Osteocyte (in vitro differentiated cells): ENCODE measurements around the gene PLA2G12A. TPM values are rescaled to one million over a fixed set of nuclear protein-coding genes. Genes with fewer than 3 reads are reported as not detected.

Experiments
- DNase-seq: peaks from one replicate; pipeline ENCODE4 v3.0.0; 2021; ENCODE audit warnings: mixed read lengths; ENCODE audit not compliant: unreplicated experiment; ENCODE audit errors: extremely low spot score
- H3K27ac Mint-ChIP-seq: one replicate; pipeline ENCODE4 v1.8.0; 2021; ENCODE audit warnings: mild to moderate bottlenecking, mixed read lengths; ENCODE audit not compliant: unreplicated experiment
- H3K27me3 Mint-ChIP-seq: one replicate; pipeline ENCODE4 v1.8.0; 2021; ENCODE audit warnings: mixed read lengths; ENCODE audit not compliant: unreplicated experiment
- H3K36me3 Mint-ChIP-seq: one replicate; pipeline ENCODE4 v1.8.0; 2021; ENCODE audit warnings: mixed read lengths; ENCODE audit not compliant: unreplicated experiment
- H3K4me1 Mint-ChIP-seq: one replicate; pipeline ENCODE4 v1.8.0; 2021; ENCODE audit warnings: mixed read lengths; ENCODE audit not compliant: unreplicated experiment
- H3K4me3 Mint-ChIP-seq: one replicate; pipeline ENCODE4 v1.8.0; 2021; ENCODE audit warnings: mild to moderate bottlenecking, moderate library complexity, mixed read lengths; ENCODE audit not compliant: unreplicated experiment
- H3K9me3 Mint-ChIP-seq: one replicate; pipeline ENCODE4 v1.8.0; 2021; ENCODE audit warnings: mixed read lengths; ENCODE audit not compliant: unreplicated experiment
- CTCF ChIP-seq: fragments of 200-600 bp; sonication (generic); IDR thresholded peaks from 2 replicates; pipeline ENCODE4 v1.5.0; 2021; ENCODE audit warnings: antibody characterized with exemption, mild to moderate bottlenecking, moderate library complexity
- total RNA-seq: library from RNA; stranded (reverse); gene quantifications from 2 replicates; pipeline ENCODE4 v1.2.1, GENCODE V29; 2021

PLA2G12A gene
- total RNA-seq, 1 donor from 2014 or later, result 38.6 TPM

GRCh38 chr4:109754093-109754857, 24.4 kb upstream of the PLA2G12A start:
- Mint-ChIP-seq H3K36me3 (no peaks in the 10 kb centered on the region), H3K4me3 (no peak overlapping the region), H3K9me3 (no peaks in the 10 kb centered on the region)

GRCh38 chr4:109752525-109752924, 22.7 kb upstream of the PLA2G12A start:
- H3K27ac Mint-ChIP-seq, result no peak overlapping the region
- H3K4me3 Mint-ChIP-seq, result no peak overlapping the region
- no peak for DNase-seq
- H3K27me3 Mint-ChIP-seq, result peaks cover 17% of the 10 kb centered on the region
- H3K36me3 Mint-ChIP-seq, result no peaks in the 10 kb centered on the region
- no peaks in the 10 kb centered on the region for H3K4me1 Mint-ChIP-seq
- no peak for TF ChIP-seq CTCF
- H3K9me3 Mint-ChIP-seq, result no peaks in the 10 kb centered on the region

More at GRCh38 chr4:109754093-109754857, 24.4 kb upstream of the PLA2G12A start:
- no peaks in the 10 kb centered on the region for H3K4me1 Mint-ChIP-seq
- TF ChIP-seq CTCF, result no peak
- H3K27ac Mint-ChIP-seq, result no peak overlapping the region
- DNase-seq, result no peak
- peaks cover 17% of the 10 kb centered on the region for H3K27me3 Mint-ChIP-seq

GRCh38 chr4:109751852-109752251, 22.0 kb upstream of the PLA2G12A start:
- Mint-ChIP-seq H3K4me1 (no peaks in the 10 kb centered on the region), H3K27ac (no peak overlapping the region), H3K36me3 (no peaks in the 10 kb centered on the region), H3K4me3 (no peak overlapping the region), H3K9me3 (no peaks in the 10 kb centered on the region), H3K27me3 (peaks cover 15% of the 10 kb centered on the region)
- no peak for TF ChIP-seq CTCF
- DNase-seq, result no peak

GRCh38 chr4:109750652-109751244, 20.9 kb upstream of the PLA2G12A start:
- H3K27me3 Mint-ChIP-seq, result peaks cover 20% of the 10 kb centered on the region

More at GRCh38 chr4:109750652-109751244, 20.9 kb upstream of the PLA2G12A start:
- Mint-ChIP-seq H3K9me3 (no peaks in the 10 kb centered on the region), H3K4me1 (no peaks in the 10 kb centered on the region), H3K36me3 (no peaks in the 10 kb centered on the region), H3K27ac (no peak overlapping the region), H3K4me3 (no peak overlapping the region)
- TF ChIP-seq CTCF, result no peak
- no peak for DNase-seq
